ENCODE data around the gene MPPED1. TPM values are rescaled to one million over a fixed set of nuclear protein-coding genes. Genes with fewer than 3 reads are reported as not detected.
A peak's percentile ranks its signal among the peaks of the same experiment; 100 is the strongest.

Gene MPPED1
- total RNA-seq, 1 experiment from 2014 or later = 0.28 TPM

GRCh38 chr22:43539572-43540528 is 128.0 kb downstream of the MPPED1 start:
- no peak overlapping the region for H3K23ac ChIP-seq (ENCODE audit: insufficient read length, low read depth, low read length)
- DNase-seq = peak; percentile 20
- Mint-ChIP-seq H3K4me3 (no peak overlapping the region), H3K27ac (no peak overlapping the region), H3K27me3 (ENCODE audit: low read depth) (peaks cover 11% of the 10 kb centered on the region), H3K9me3 (peaks cover 11 to 17% of the 10 kb centered on the region in 2 experiments), H3K4me1 (peaks cover 0 to 4% of the 10 kb centered on the region in 2 experiments; a peak in 1 of 4 replicates), H3K36me3 (ENCODE audit: insufficient read depth in 1 of 3, low read depth in 3 of 3) (peaks cover 5 to 11% (median 8%) of the 10 kb centered on the region in 3 experiments; a peak in 5 of 7 replicates)
- no peak overlapping the region for H3T11ph ChIP-seq (ENCODE audit: low read length)
- no peak overlapping the region for H3K27ac ChIP-seq (ENCODE audit: insufficient read length, low read depth, low read length)
- no peak overlapping the region for H4K8ac ChIP-seq (replicated peaks; ENCODE audit: insufficient read length, low read depth, low read length)
- H4K5ac ChIP-seq (ENCODE audit: insufficient read length, low read depth, low read length) = no peak overlapping the region
- no peak overlapping the region for H2BK5ac ChIP-seq (ENCODE audit: insufficient read length, low read length)
- H3K23me2 ChIP-seq (ENCODE audit: insufficient read length, low read depth, low read length, poor library complexity, severe bottlenecking) = no peaks in the 10 kb centered on the region
- no peaks in the 10 kb centered on the region for H3K9me3 ChIP-seq (ENCODE audit: control insufficient read depth, low read depth, low read length)
- no peak overlapping the region for H2AFZ ChIP-seq (ENCODE audit: low read length)
- no peak overlapping the region for H3K4ac ChIP-seq (ENCODE audit: low read depth, low read length)
- no peak overlapping the region for H4K91ac ChIP-seq (ENCODE audit: insufficient read length, low read depth, low read length)
- no peaks in the 10 kb centered on the region for H3K27me3 ChIP-seq (ENCODE audit: insufficient read depth, low read length)
- no peak overlapping the region for H2AK5ac ChIP-seq (ENCODE audit: insufficient read length, low read length)
- H2BK120ac ChIP-seq (ENCODE audit: low read depth, low read length, poor library complexity, severe bottlenecking) = no peak overlapping the region
- no peak overlapping the region for H2BK12ac ChIP-seq (ENCODE audit: insufficient read length, low read depth, low read length)
- H3K56ac ChIP-seq (ENCODE audit: insufficient read length, low read depth, low read length) = no peak overlapping the region
- no peak overlapping the region for H3K9ac ChIP-seq (ENCODE audit: extremely low read depth, insufficient read length, low read length)
- H2BK20ac ChIP-seq (ENCODE audit: low read depth, low read length, poor library complexity, severe bottlenecking) = no peak overlapping the region
- no peaks in the 10 kb centered on the region for H3K4me1 ChIP-seq (ENCODE audit: insufficient read depth, low read length)
- H2BK15ac ChIP-seq (ENCODE audit: low read depth, low read length) = no peak overlapping the region
- no CpG with 5 or more reads among the region's 31 CpGs for WGBS (ENCODE audit: extremely low coverage, insufficient read length, low lambda C conversion rate)
- no peaks in the 10 kb centered on the region for H3K79me2 ChIP-seq (ENCODE audit: insufficient read depth, low read length)
- no peak overlapping the region for H3K4me2 ChIP-seq (ENCODE audit: insufficient read depth, insufficient read length, low read length)
- TF ChIP-seq CTCF (conservative IDR thresholded peaks at IDR 0.05) = no peak
- H3K14ac ChIP-seq (ENCODE audit: insufficient read depth, low read length) = 0 out of 2 replicates have a peak overlapping the region, but pooled peaks have one; percentile 23
- no peak overlapping the region for H3K18ac ChIP-seq (ENCODE audit: insufficient read length, low read depth, low read length)
- H3K79me1 ChIP-seq (ENCODE audit: insufficient read depth, low read depth, low read length, poor library complexity, severe bottlenecking) = no peaks in the 10 kb centered on the region
- no peaks in the 10 kb centered on the region for H4K20me1 ChIP-seq (ENCODE audit: control insufficient read depth, insufficient read depth, insufficient read length)

All from H9 (cell line).